ENCODE results near the gene OPCML. TPM values are rescaled to one million over a fixed set of nuclear protein-coding genes. Genes with fewer than 3 reads are reported as not detected.

The OPCML gene
- total RNA-seq, 1 experiment from 2014 or later = 0.94 TPM

DNA sequence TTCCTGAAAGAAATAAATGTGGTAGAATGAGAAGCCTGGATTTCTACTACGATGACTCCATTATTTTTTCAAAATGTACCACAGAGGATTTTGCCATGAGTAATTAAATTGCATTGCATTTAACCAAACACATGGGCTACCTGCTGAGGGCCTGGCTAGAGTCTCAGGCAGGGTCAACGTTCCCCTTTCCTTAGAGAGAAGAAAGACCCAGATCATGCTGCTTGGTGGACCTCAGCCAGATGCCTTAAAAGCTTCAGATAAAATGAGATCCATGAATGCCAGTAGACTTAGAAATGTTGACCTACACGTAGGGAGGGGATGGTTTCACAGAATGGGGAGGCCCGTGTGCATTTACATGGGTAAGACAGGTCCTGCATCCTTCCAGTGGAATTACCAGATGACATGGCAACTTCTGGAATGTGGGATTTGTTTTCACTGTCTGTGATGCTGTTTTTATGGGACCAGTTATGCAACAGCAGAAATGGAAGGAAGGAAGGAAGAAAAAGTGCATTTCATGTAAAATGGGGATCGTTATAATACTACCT lies 1092.5 kb downstream of the OPCML start:
- no peak for DNase-seq

More for the DNA sequence above, 1092.5 kb downstream of the OPCML start:
- H3K4me1 Mint-ChIP-seq = peaks cover 0 to 3% of the 10 kb centered on the region in 2 experiments; a peak in 1 of 4 replicates
- no peaks in the 10 kb centered on the region for H3K27me3 ChIP-seq (ENCODE audit: insufficient read depth, low read length)
- no peaks in the 10 kb centered on the region for H3K79me1 ChIP-seq (ENCODE audit: insufficient read depth, low read depth, low read length, poor library complexity, severe bottlenecking)
- no peaks in the 10 kb centered on the region for H3K4me1 ChIP-seq (ENCODE audit: insufficient read depth, low read length)
- no peak overlapping the region for H2BK20ac ChIP-seq (ENCODE audit: low read depth, low read length, poor library complexity, severe bottlenecking)
- no peak overlapping the region for H3K18ac ChIP-seq (ENCODE audit: insufficient read length, low read depth, low read length)
- H3K4me2 ChIP-seq (ENCODE audit: insufficient read depth, insufficient read length, low read length) = no peak overlapping the region
- H3K9ac ChIP-seq (ENCODE audit: extremely low read depth, insufficient read length, low read length) = no peak overlapping the region
- no peaks in the 10 kb centered on the region for H3K27me3 Mint-ChIP-seq (ENCODE audit: low read depth)
- H2BK5ac ChIP-seq (ENCODE audit: insufficient read length, low read length) = no peak overlapping the region
- no peaks in the 10 kb centered on the region for H3K9me3 ChIP-seq (ENCODE audit: control insufficient read depth, low read depth, low read length)
- H3K4ac ChIP-seq (ENCODE audit: low read depth, low read length) = no peak overlapping the region
- no peak overlapping the region for H2BK12ac ChIP-seq (ENCODE audit: insufficient read length, low read depth, low read length)
- no peak overlapping the region for H3K14ac ChIP-seq (ENCODE audit: insufficient read depth, low read length)
- no peak overlapping the region for H4K8ac ChIP-seq (replicated peaks; ENCODE audit: insufficient read length, low read depth, low read length)
- no peaks in the 10 kb centered on the region for H4K20me1 ChIP-seq (ENCODE audit: control insufficient read depth, insufficient read depth, insufficient read length)
- H4K91ac ChIP-seq (ENCODE audit: insufficient read length, low read depth, low read length) = no peak overlapping the region
- H3K4me3 Mint-ChIP-seq = no peak overlapping the region
- no CpG with 5 or more reads among the region's 5 CpGs for WGBS (ENCODE audit: extremely low coverage, insufficient read length, low lambda C conversion rate)
- no peak overlapping the region for H2AFZ ChIP-seq (ENCODE audit: low read length)
- H3K56ac ChIP-seq (ENCODE audit: insufficient read length, low read depth, low read length) = no peak overlapping the region
- H2BK15ac ChIP-seq (ENCODE audit: low read depth, low read length) = no peak overlapping the region
- H3K36me3 Mint-ChIP-seq (ENCODE audit: insufficient read depth in 1 of 3, low read depth in 3 of 3) = no peaks in the 10 kb centered on the region
- no peaks in the 10 kb centered on the region for H3K23me2 ChIP-seq (ENCODE audit: insufficient read length, low read depth, low read length, poor library complexity, severe bottlenecking)
- H3K23ac ChIP-seq (ENCODE audit: insufficient read length, low read depth, low read length) = no peak overlapping the region
- no peak overlapping the region for H2BK120ac ChIP-seq (ENCODE audit: low read depth, low read length, poor library complexity, severe bottlenecking)
- H3K9me3 Mint-ChIP-seq = no peaks in the 10 kb centered on the region; a peak in 1 of 5 replicates
- no peak overlapping the region for H3T11ph ChIP-seq (ENCODE audit: low read length)
- TF ChIP-seq, protein P1, sequence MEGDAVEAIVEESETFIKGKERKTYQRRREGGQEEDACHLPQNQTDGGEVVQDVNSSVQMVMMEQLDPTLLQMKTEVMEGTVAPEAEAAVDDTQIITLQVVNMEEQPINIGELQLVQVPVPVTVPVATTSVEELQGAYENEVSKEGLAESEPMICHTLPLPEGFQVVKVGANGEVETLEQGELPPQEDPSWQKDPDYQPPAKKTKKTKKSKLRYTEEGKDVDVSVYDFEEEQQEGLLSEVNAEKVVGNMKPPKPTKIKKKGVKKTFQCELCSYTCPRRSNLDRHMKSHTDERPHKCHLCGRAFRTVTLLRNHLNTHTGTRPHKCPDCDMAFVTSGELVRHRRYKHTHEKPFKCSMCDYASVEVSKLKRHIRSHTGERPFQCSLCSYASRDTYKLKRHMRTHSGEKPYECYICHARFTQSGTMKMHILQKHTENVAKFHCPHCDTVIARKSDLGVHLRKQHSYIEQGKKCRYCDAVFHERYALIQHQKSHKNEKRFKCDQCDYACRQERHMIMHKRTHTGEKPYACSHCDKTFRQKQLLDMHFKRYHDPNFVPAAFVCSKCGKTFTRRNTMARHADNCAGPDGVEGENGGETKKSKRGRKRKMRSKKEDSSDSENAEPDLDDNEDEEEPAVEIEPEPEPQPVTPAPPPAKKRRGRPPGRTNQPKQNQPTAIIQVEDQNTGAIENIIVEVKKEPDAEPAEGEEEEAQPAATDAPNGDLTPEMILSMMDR (conservative IDR thresholded peaks at IDR 0.05) = no peak
- no peak overlapping the region for H3K27ac ChIP-seq (ENCODE audit: insufficient read length, low read depth, low read length)
- no peak overlapping the region for H2AK5ac ChIP-seq (ENCODE audit: insufficient read length, low read length)
- no peaks in the 10 kb centered on the region for H3K79me2 ChIP-seq (ENCODE audit: insufficient read depth, low read length)
- H3K27ac Mint-ChIP-seq = no peak overlapping the region
- H4K5ac ChIP-seq (ENCODE audit: insufficient read length, low read depth, low read length) = no peak overlapping the region

Data from H9 (cell line).